ENCODE measurements around the gene NOX3.

GRCh38 chr6:155352811-155353210 lies 102.8 kb downstream of the NOX3 start:
- no peak for TF ChIP-seq MAX (IDR thresholded peaks at IDR 0.05)
- TF ChIP-seq CBX5 (IDR thresholded peaks at IDR 0.05; ENCODE audit: low read depth, low read length): no peak
- no peak for TF ChIP-seq USF2 (IDR thresholded peaks at IDR 0.05; ENCODE audit: low read length)
- no peak for TF ChIP-seq CHD2 (IDR thresholded peaks at IDR 0.05; ENCODE audit: low read length)
- TF ChIP-seq TBP (IDR thresholded peaks at IDR 0.05; ENCODE audit: low read depth, low read length): no peak
- TF ChIP-seq CTCF (IDR thresholded peaks at IDR 0.05; ENCODE audit: control extremely low read depth in 1 of 3, insufficient read depth in 1 of 3, low read depth in 1 of 3, low read length in 3 of 3): no peak
- no peak for TF ChIP-seq RAD21 (IDR thresholded peaks at IDR 0.05 in 1 of 2, conservative IDR thresholded peaks at IDR 0.05 in 1 of 2; ENCODE audit: low read depth in 2 of 2, low read length in 2 of 2)
- TF ChIP-seq ATF2 (IDR thresholded peaks at IDR 0.05; ENCODE audit: low read length): no peak
- no peak for TF ChIP-seq BCL11A (IDR thresholded peaks at IDR 0.05; ENCODE audit: low read depth in 2 of 2, low read length in 2 of 2)
- TF ChIP-seq EZH2 (IDR thresholded peaks at IDR 0.05; ENCODE audit: low read depth, low read length, severe bottlenecking): no peak
- no peak for TF ChIP-seq CBX8 (IDR thresholded peaks at IDR 0.05; ENCODE audit: borderline replicate concordance, low read depth, low read length)
- no peak for TF ChIP-seq SP1 (IDR thresholded peaks at IDR 0.05; ENCODE audit: low read depth, low read length)
